Activated T-cell treated with anti-CD3 and anti-CD28 coated beads, Interleukin-2, amount 50 U/mL, for 1 hour (primary cell): ENCODE data around the gene ART3.
A peak's percentile ranks its signal among the peaks of the same experiment; 100 is the strongest.

ENCODE experiments used
- DNase-seq: peaks from one replicate; pipeline ENCODE4 v3.0.0-alpha.2; 2020

Gene ART3

DNA sequence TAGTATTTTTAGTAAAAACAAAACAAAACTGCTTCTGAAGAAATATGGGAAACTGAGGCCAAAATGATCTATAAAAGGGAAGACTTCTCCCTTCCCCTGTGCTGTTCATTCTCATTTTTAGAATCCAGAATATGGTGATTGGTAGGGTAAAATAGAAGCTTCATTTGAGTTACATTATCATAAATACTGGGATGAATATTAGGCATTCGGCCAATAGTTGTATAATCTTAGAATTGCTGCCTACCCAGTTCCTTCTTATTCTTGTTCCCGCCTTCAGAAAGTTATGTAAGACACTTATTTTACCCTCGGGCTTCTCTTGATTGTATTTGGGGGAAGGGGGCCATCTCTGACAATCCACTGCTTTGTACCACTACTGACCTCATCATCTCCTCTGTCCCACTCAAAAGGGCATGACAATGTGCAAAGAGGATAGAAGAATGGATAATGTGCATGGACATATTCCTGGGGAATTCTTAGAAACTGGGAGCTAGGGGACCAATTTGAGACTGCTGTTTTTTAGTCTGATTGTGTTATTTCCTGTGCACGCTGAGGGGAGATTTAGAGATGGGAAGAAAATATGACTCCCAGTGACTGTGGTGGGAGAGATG, 588 bp downstream of the ART3 start:
- DNase-seq = no peak

- no peak for DNase-seq
Measured at GRCh38 chr4:76078033-76078613, 3.6 kb downstream of the ART3 start.

- DNase-seq = no peak
Measured at GRCh38 chr4:76083386-76083988, 9.0 kb downstream of the ART3 start.

- no peak for DNase-seq
Measured at GRCh38 chr4:76084542-76084941, 10.0 kb downstream of the ART3 start.

GRCh38 chr4:76087007-76087769, 12.7 kb downstream of the ART3 start:
- no peak for DNase-seq

- DNase-seq = no peak
Measured at GRCh38 chr4:76088719-76089118, 14.2 kb downstream of the ART3 start.

GRCh38 chr4:76090241-76090691, 15.8 kb downstream of the ART3 start:
- DNase-seq = no peak

- no peak for DNase-seq
Measured at GRCh38 chr4:76091052-76091451, 16.5 kb downstream of the ART3 start.

DNA sequence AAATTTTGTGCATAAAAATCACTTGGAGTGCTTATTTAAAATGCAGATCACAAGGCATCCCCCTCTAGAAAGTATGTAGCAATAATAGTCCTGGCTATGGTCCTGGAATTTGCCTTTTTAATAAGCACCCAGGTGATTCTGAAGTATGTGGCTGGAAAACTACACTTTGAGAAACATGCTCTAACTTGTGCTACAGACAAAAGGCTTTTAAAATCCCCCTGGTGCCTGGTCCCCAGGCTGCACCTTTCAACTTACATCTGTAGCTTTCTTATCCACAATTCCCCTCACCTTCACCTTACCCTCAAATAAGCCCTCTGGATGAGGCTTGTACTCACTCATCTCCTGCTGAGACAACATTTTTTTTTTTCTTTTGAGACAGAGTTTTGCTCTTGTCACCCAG, 21.1 kb downstream of the ART3 start:
- DNase-seq = no peak

DNA sequence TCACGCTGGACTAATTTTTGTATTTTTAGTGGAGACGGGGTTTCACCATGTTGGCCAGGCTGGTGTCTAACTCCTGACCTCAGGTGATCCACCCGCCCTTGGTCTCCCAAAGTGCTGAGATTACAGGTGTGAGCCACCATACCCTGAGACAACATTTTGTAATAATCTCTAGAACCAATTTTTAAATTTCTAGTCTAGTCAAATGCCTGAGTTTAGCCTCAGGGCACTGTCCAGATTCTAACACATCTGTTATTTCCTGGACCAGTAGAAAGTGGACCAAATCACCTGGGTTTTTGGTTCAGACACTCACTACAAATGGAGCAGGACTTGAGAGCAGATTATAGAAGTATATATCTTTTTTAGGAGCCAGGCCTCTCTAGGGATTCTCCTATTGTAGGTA, 21.6 kb downstream of the ART3 start:
- DNase-seq = no peak

DNA sequence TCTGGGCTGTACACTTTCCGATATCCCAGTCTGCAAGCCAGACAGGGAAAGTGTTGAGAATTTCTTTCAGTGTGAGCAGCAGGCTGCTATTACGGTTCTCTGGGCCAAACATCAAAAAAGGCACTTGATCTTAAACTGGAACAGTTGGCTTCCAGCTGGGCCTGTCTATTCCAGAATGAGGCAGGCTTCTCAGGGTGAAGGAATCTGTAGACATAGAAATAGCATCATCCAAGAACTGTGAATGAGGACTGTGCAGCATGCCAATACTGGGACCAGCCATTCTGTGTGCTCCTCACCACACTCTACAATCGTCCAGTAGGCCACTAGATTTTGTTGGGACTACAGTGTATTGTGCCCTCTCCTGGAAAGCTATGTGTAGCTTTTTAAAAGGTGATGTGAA, 31.1 kb downstream of the ART3 start:
- DNase-seq = no peak

DNA sequence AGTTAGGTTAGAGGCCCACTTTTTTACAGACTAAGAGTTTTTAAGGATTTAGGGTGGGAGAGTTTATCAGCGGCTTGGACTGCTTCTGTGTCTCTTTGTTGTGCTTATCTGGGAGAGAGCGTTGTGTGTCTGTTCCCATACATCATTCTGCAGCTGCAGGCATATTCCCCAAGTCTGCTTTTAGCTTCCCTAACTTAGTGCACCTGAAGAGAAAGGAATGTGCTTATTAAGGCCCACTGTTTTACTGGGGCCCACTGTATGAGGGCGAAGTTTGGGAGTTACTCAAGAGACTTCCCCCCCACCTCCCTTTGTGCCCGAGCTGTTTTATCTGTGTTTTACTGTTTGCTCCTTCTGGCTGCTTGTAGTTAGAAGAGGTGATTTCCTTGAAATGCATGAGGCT, 31.9 kb downstream of the ART3 start:
- DNase-seq = no peak

- DNase-seq = no peak
Measured at GRCh38 chr4:76108467-76109181, 34.1 kb downstream of the ART3 start.

DNA sequence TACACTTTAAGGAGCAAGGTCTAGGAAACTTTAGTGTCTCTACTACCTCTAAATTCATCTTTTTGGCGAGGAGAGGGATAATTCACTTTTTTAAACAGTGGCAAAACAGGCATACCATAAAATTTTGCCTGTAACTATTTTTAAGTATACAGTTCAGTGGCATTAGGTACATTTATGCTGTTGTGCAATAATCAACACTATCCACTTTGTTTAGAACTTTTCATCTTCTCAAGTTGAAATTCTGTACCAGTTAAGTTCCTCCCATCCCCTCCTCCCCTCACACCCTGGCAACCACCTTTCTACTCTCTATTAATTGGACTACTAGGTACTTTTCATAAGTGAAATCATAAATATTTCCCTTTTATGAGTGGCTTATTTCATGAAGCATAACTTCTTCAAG, 42.3 kb downstream of the ART3 start:
- no peak for DNase-seq

DNA sequence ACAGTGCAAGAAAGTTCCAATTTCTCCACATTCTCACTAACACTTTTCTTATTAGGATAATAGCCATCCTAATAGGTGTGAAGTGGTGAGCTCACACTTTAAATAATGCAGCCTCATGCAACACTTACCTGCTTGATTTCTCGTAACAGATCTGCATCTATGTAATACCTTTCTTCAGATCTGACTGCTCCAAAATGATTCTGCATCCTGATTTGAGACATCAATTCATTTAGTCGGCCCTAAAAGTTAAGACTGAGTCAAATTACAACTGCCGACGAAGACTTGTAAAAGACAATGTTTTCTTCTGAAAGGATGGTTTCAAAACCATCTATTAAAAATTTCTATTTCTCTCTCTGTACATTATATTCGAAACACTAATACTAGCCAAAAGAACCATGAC, 43.0 kb downstream of the ART3 start:
- no peak for DNase-seq

GRCh38 chr4:76120199-76120598, 45.7 kb downstream of the ART3 start:
- no peak for DNase-seq

GRCh38 chr4:76125816-76126215, 51.3 kb downstream of the ART3 start:
- no peak for DNase-seq

GRCh38 chr4:76127754-76128153, 53.2 kb downstream of the ART3 start:
- no peak for DNase-seq

GRCh38 chr4:76141241-76141640, 66.7 kb downstream of the ART3 start:
- DNase-seq = no peak

DNA sequence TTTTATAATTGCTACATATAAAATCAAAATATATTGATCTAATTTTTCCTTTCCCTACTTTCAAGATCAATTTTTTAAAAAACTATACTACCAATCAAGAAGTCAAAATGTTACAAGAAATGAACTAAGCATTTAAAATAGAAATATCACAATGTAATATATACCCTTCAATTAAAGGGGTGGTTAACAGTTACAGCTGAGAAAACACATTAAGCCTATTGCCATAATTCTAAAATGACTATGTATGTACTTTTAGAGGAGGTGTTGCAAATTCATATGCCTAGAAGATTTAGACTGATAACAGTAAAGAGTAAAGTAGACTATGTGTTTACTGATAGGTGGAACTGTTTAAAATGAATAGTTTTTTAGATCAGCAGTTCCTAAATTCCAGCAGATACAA, 70.0 kb downstream of the ART3 start:
- no peak for DNase-seq

DNA sequence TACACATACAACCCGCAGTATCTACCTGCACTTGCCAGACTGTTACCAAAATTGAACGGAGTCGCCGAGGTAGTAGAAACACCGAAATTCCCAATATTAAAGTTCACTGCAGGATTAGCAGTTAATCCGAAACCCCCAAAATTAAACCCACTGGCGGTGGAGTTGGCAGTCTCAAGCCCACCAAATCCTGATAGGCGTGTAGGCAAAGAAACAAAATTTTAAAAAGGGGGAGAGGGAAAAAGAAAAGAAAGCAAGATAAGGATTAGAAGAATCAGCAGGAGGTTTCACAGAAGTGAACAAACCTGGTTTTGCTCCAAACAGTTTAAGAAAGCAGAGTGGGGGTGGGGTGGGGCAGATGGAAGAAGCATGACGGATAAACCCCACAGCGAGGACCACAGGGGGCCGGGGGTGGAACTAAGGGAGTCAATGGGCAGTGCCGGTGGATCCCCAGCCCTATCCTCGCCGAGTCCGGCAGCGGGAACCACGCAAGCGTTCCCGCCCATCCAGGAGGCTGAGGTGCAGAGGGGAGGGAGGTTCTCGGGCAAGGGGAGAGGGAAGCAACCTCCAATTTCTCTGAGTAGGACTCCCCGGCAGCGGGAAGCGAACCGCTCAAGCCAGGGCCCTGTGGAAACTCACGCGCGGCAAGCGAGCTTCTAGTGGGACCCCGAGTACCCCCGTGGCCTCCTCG, 73.1 kb downstream of the ART3 start:
- no peak for DNase-seq

DNA sequence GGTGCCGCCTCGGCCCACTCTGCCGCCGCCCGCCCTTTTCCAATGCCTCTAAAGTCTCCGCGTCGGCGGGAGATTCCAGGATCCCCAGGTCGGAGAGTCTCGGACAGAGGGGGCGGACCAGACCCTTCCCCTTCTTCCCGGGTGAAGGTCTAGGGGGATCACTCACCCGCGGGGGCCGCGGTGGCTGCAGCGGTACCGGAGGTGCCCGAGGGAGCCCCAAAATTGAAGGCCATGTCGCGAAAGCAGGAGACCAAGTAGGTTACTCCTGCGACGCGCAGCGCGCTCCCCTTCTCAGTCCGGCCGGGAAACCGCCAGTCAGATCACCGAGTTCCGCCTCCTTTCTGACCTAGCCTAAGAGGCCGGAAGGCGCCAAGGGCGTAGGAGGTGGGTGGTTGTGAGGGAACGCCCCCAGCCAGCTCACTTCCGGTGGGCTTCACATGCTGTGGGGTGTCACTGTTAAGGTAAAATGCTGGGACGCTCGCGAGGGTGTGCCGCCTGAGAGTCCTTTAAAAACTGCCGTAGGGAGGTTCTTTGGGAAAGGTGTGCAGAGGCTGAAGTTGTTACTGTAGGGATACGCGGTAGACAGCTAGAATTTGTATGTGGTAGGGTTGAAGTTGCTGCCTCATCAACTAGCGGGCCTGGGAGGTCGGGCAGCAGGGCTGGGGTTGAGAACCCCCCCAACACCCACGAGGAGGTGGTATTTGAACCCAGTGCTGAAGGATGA, 73.8 kb downstream of the ART3 start, which contains the start of gene NUP54:
Gene NUP54, minus strand, starts transcription at position 256 of the 724 bp plus-strand sequence. Its CDS starts 23 bp downstream, at position 233.
- peak; percentile 96 for DNase-seq
